ENCODE data around the gene KLHL29. TPM values are rescaled to one million over a fixed set of nuclear protein-coding genes. Genes with fewer than 3 reads are reported as not detected.

The KLHL29 gene
- total and polyA plus RNA-seq, 2 experiments from 2014 or later = 1.9 to 6.4 TPM

GRCh38 chr2:23594460-23594825 is 209.5 kb downstream of the KLHL29 start:
- H3K4me3 ChIP-seq = no peak overlapping the region
- no peak for DNase-seq
- TF ChIP-seq EZH2 (IDR thresholded peaks at IDR 0.05; ENCODE audit: insufficient read depth, poor library complexity, severe bottlenecking) = no peak
- no peak for TF ChIP-seq EZH2phosphoT487 (IDR thresholded peaks at IDR 0.05; ENCODE audit: insufficient read depth, low read depth)
- H3K9me3 ChIP-seq (ENCODE audit: low read depth) = no peaks in the 10 kb centered on the region
- H3K27me3 ChIP-seq (replicated peaks; ENCODE audit: insufficient read depth) = no peaks in the 10 kb centered on the region
- H2AFZ ChIP-seq = no peak overlapping the region
- H3K36me3 ChIP-seq (ENCODE audit: low read depth) = no peaks in the 10 kb centered on the region
- no peak overlapping the region for H3K9ac ChIP-seq
- H4K20me1 ChIP-seq (ENCODE audit: insufficient read depth) = no peaks in the 10 kb centered on the region
- no peak overlapping the region for H3K4me2 ChIP-seq (ENCODE audit: unreplicated experiment)
- H3K79me2 ChIP-seq (ENCODE audit: insufficient read depth) = no peaks in the 10 kb centered on the region
- peaks cover 6% of the 10 kb centered on the region; the same call in 1 of the 2 replicates for H3K4me1 ChIP-seq (ENCODE audit: insufficient read depth)
- H3K27ac ChIP-seq = no peak overlapping the region
- no peaks in the 10 kb centered on the region for H3K9me2 ChIP-seq (ENCODE audit: insufficient read depth)
- no peaks in the 10 kb centered on the region for H3F3A ChIP-seq (ENCODE audit: insufficient read depth)
- WGBS, 2 experiments (ENCODE audit: low coverage in 1 of 2, low lambda C conversion rate in 2 of 2, missing lambda C conversion rate in 2 of 2) = 89 to 90% methylated on average over 3 of the region's 3 CpGs
- in situ Hi-C loops (cut with MboI) = no loop called here

DNA sequence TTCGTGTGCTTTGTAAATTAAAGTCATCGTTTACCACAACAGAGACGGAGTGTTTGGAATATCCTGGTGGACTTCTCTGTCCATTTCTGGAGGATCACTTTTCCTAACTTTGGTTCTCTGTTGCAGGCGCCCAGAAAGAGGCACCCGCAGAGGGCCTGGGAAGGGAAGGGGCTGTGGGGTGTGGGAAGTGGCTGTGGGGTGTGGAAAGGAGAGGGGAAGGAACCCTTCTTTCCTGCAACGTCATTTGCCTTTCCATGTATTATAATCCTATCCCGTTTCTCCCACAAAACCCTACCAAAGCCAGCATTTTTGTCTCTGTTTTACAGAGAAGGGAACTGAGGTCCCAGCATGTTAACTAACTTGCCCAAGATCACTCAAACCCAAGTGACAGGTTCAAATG is 210.0 kb downstream of the KLHL29 start:
- Histone ChIP-seq H2AFZ (no peak overlapping the region), H3K4me1 (ENCODE audit: insufficient read depth) (peaks cover 6% of the 10 kb centered on the region; the same call in 1 of the 2 replicates), H3K79me2 (ENCODE audit: insufficient read depth) (no peaks in the 10 kb centered on the region), H3K27ac (no peak overlapping the region), H3K27me3 (replicated peaks; ENCODE audit: insufficient read depth) (no peaks in the 10 kb centered on the region), H3K4me3 (no peak overlapping the region), H3K4me2 (ENCODE audit: unreplicated experiment) (no peak overlapping the region), H4K20me1 (ENCODE audit: insufficient read depth) (no peaks in the 10 kb centered on the region), H3F3A (ENCODE audit: insufficient read depth) (no peaks in the 10 kb centered on the region), H3K9me2 (ENCODE audit: insufficient read depth) (no peaks in the 10 kb centered on the region), H3K9ac (no peak overlapping the region), H3K36me3 (ENCODE audit: low read depth) (no peaks in the 10 kb centered on the region), H3K9me3 (ENCODE audit: low read depth) (no peaks in the 10 kb centered on the region)
- DNase-seq = no peak
- in situ Hi-C loops (cut with MboI) = no loop called here
- TF ChIP-seq EZH2phosphoT487 (IDR thresholded peaks at IDR 0.05; ENCODE audit: insufficient read depth, low read depth) (no peak), EZH2 (IDR thresholded peaks at IDR 0.05; ENCODE audit: insufficient read depth, poor library complexity, severe bottlenecking) (no peak)
- WGBS, 2 experiments (ENCODE audit: low coverage in 1 of 2, low lambda C conversion rate in 2 of 2, missing lambda C conversion rate in 2 of 2) = 87 to 91% methylated on average over 7 of the region's 7 CpGs

- Histone ChIP-seq H3K4me2 (ENCODE audit: unreplicated experiment) (no peak overlapping the region), H3K4me1 (ENCODE audit: insufficient read depth) (peaks cover 6% of the 10 kb centered on the region; the same call in 1 of the 2 replicates), H2AFZ (no peak overlapping the region), H3K9ac (no peak overlapping the region), H3F3A (ENCODE audit: insufficient read depth) (no peaks in the 10 kb centered on the region), H3K9me2 (ENCODE audit: insufficient read depth) (no peaks in the 10 kb centered on the region), H3K4me3 (no peak overlapping the region), H3K27me3 (replicated peaks; ENCODE audit: insufficient read depth) (no peaks in the 10 kb centered on the region), H3K79me2 (ENCODE audit: insufficient read depth) (no peaks in the 10 kb centered on the region), H3K9me3 (ENCODE audit: low read depth) (no peaks in the 10 kb centered on the region), H3K27ac (no peak overlapping the region), H4K20me1 (ENCODE audit: insufficient read depth) (no peaks in the 10 kb centered on the region), H3K36me3 (ENCODE audit: low read depth) (no peaks in the 10 kb centered on the region)
- TF ChIP-seq EZH2 (IDR thresholded peaks at IDR 0.05; ENCODE audit: insufficient read depth, poor library complexity, severe bottlenecking) (no peak), EZH2phosphoT487 (IDR thresholded peaks at IDR 0.05; ENCODE audit: insufficient read depth, low read depth) (no peak)
- peak; percentile 59 for DNase-seq
- 63 to 64% methylated on average over 13 of the region's 13 CpGs for WGBS, 2 experiments (ENCODE audit: low coverage in 1 of 2, low lambda C conversion rate in 2 of 2, missing lambda C conversion rate in 2 of 2)
- in situ Hi-C loops (cut with MboI) = no loop called here
These were observed 210.7 kb downstream of the KLHL29 start for GRCh38 chr2:23595601-23596251.

DNA sequence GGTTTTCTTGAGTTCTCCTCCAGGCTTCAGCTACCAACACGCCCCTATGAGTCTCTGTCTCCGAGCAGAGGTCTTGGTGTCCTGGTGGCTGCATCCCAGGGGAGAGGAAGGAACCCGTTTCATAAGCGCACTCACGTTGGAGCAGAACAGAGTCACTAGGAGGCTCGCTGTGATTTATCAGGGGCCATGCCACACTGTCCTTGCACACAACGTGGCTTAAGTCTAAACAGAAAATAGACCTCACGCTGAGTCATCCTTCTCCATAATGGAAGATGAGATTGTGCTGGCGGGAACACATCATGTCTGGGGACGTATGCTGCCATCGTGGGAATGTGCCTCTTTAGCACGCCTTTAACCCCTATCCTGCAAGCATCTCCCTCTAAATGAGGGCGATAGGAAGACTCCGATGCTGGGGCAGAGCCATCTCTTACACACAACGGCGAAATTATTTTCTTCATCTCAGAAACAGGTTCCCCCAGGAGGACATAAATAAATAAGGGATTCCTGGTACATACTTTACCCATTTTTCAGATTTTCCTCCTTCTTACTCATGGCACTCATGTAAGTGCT is 211.4 kb downstream of the KLHL29 start:
- H3K9me2 ChIP-seq (ENCODE audit: insufficient read depth) = no peaks in the 10 kb centered on the region
- TF ChIP-seq EZH2phosphoT487 (IDR thresholded peaks at IDR 0.05; ENCODE audit: insufficient read depth, low read depth) (no peak), EZH2 (IDR thresholded peaks at IDR 0.05; ENCODE audit: insufficient read depth, poor library complexity, severe bottlenecking) (no peak)
- H3K9me3 ChIP-seq (ENCODE audit: low read depth) = no peaks in the 10 kb centered on the region
- no peak overlapping the region for H2AFZ ChIP-seq
- no peak overlapping the region for H3K9ac ChIP-seq
- no peaks in the 10 kb centered on the region for H3K27me3 ChIP-seq (replicated peaks; ENCODE audit: insufficient read depth)
- no peak overlapping the region for H3K4me2 ChIP-seq (ENCODE audit: unreplicated experiment)
- no peak for DNase-seq
- WGBS, 2 experiments (ENCODE audit: low coverage in 1 of 2, low lambda C conversion rate in 2 of 2, missing lambda C conversion rate in 2 of 2) = 89 to 92% methylated on average over 16 of the region's 16 CpGs
- in situ Hi-C loops (cut with MboI) = no loop called here
- no peaks in the 10 kb centered on the region for H3F3A ChIP-seq (ENCODE audit: insufficient read depth)
- H3K79me2 ChIP-seq (ENCODE audit: insufficient read depth) = no peaks in the 10 kb centered on the region
- peaks cover 6% of the 10 kb centered on the region; the same call in 1 of the 2 replicates for H3K4me1 ChIP-seq (ENCODE audit: insufficient read depth)
- no peaks in the 10 kb centered on the region for H3K36me3 ChIP-seq (ENCODE audit: low read depth)
- no peak overlapping the region for H3K4me3 ChIP-seq
- no peak overlapping the region for H3K27ac ChIP-seq
- no peaks in the 10 kb centered on the region for H4K20me1 ChIP-seq (ENCODE audit: insufficient read depth)

All from GM23248 (cell line).